GM18909 (cell line): ENCODE measurements around the gene DONSON.

Experiments
- ATAC-seq: cut with Tn5 transposase; IDR thresholded peaks from one replicate; pipeline ENCODE4 v1.9.1; 2021; ENCODE audit warnings: mild to moderate bottlenecking; ENCODE audit not compliant: unreplicated experiment, poor library complexity

Gene DONSON

DNA sequence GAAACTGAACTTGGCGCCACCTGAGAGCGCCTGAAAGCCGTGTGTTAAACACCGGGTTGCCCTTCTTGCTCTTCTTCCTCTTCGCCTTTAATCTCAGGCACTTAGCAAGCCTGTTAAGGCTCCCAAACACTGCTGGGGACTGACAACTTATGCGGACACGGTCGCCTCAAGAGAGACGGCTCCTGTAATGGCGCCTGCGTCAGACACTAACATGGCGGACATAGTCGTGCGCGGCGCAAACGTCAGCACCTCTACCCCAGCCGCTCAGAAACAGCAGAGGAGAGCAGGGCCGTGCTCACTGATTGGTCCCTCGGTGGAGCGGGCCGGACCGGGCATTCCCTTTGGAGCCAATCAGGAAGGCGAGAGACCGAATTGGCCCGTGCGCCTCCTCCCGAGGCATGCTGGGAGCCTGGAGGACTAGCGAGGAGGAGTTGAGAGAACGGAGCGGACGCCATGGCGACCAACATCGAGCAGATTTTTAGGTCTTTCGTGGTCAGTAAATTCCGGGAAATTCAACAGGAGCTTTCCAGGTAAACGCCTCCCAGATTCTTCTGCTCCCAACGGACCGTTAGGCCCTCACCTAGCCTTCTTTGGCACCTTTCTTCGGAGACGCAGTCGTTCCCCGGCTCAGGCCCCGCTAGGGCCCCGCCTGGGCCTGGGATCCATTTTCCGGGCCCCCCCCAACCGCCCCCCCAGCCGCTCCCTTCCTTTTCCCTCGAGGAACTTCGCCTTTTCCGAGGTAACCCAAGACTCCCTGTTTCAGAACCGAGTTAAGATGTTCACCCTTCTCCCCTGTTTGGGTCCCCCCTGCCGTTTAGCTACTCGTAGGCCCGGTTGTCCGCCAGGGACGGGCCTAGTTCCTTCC, 45.6 kb downstream of the DONSON start, which contains the start of gene SON:
Gene SON, plus strand, starts transcription at position 399 of the 865 bp plus-strand sequence. Its CDS starts 55 bp downstream, at position 454.
- ATAC-seq = peak; percentile 95

- peak; percentile 62 for ATAC-seq
Measured at GRCh38 chr21:33541756-33542639, 46.5 kb downstream of the DONSON start, which contains the start of gene GART. Gene GART (minus strand): TSS chr21:33542117. CDS start chr21:33539315, 2,802 bp downstream.

- no peak for ATAC-seq
Measured at GRCh38 chr21:33541105-33541711, 47.3 kb downstream of the DONSON start.

DNA sequence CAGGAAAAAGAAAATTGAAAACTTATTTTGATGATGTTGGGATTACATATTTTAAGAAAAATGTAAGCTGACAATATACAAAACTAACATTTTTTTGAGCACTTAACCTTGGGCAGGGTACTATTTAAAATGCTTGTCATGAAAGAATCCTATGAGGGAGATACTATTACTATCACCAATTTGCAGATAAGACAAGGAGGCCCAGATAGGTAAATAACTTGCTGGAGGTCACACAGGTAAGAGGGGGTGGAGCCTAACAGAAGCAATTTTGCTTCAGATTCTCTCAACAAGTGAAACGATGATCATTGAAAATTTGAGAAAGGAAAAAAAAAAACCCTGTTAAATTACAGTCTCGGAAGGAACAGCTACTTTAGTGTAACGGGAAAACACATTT, 47.8 kb downstream of the DONSON start:
- no peak for ATAC-seq

DNA sequence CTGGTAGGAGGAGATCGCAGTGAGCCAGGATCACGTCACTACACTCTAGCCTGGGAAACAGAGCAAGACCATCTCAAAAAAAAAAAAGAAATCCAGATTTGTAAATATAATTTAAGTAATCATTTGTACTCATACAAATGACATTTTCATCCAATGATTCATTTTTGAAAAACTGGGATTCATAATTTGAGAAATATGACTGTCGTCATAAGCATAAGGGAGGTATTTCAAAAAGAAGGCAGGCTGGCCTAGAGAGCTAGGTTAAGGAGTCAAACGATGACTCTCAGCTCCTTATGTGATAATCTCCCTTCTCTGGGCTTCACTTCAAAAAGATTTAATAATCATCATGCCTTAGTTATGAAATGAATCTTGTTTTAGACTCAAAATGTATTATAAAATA, 48.9 kb downstream of the DONSON start:
- no peak for ATAC-seq

GRCh38 chr21:33537212-33537611, 51.3 kb downstream of the DONSON start:
- no peak for ATAC-seq

GRCh38 chr21:33531007-33531406, 57.5 kb downstream of the DONSON start:
- no peak for ATAC-seq
